HEK293 (cell line): Measurements from ENCODE around the gene OAT.

ENCODE experiments used
- GLI4 ChIP-seq: fragments of 450-650 bp; formaldehyde crosslinking; IDR thresholded peaks from 2 replicates; pipeline ENCODE4 v1.5.1; 2016; ENCODE audit warnings: missing biosample characterization, missing genetic modification characterization
- GLIS2 ChIP-seq: fragments of 450-650 bp; formaldehyde crosslinking; IDR thresholded peaks from 2 replicates; pipeline ENCODE4 v1.5.1; 2016; ENCODE audit warnings: missing biosample characterization, missing genetic modification characterization
- KLF16 ChIP-seq: fragments of 450-650 bp; formaldehyde crosslinking; IDR thresholded peaks from 2 replicates; pipeline ENCODE4 v1.5.1; 2017; ENCODE audit warnings: missing biosample characterization, missing genetic modification characterization
- KLF17 ChIP-seq: fragments of 450-650 bp; formaldehyde crosslinking; IDR thresholded peaks from 2 replicates; pipeline ENCODE4 v1.5.1; 2016; ENCODE audit warnings: missing biosample characterization, missing genetic modification characterization
- KLF8 ChIP-seq: fragments of 450-650 bp; formaldehyde crosslinking; IDR thresholded peaks from 2 replicates; pipeline ENCODE4 v1.5.1; 2016; ENCODE audit warnings: missing biosample characterization, missing genetic modification characterization
- KLF9 ChIP-seq: fragments of 450-650 bp; formaldehyde crosslinking; IDR thresholded peaks from 2 replicates; pipeline ENCODE4 v1.5.1; 2016; ENCODE audit warnings: missing biosample characterization, missing genetic modification characterization, low read depth
- SCRT1 ChIP-seq: fragments of 450-650 bp; formaldehyde crosslinking; IDR thresholded peaks from 2 replicates; pipeline ENCODE4 v1.5.1; 2016; ENCODE audit warnings: missing biosample characterization, missing genetic modification characterization, borderline replicate concordance
- TCF7L2 ChIP-seq: IDR thresholded peaks from 2 replicates; pipeline ENCODE4 v1.6.1; 2011; ENCODE audit warnings: low read depth, mild to moderate bottlenecking, inconsistent platforms, low read length, moderate library complexity, borderline replicate concordance
- ZBTB11 ChIP-seq: fragments of 450-650 bp; formaldehyde crosslinking; conservative IDR thresholded peaks from 2 replicates; pipeline ENCODE4 v1.5.1; 2016; ENCODE audit warnings: low read depth, missing biosample characterization, missing genetic modification characterization
- ZFHX2 ChIP-seq: fragments of 450-650 bp; formaldehyde crosslinking; conservative IDR thresholded peaks from 2 replicates; pipeline ENCODE4 v1.5.1; 2016; ENCODE audit warnings: missing biosample characterization, missing genetic modification characterization
- ZNF114 ChIP-seq: fragments of 450-650 bp; formaldehyde crosslinking; IDR thresholded peaks from 2 replicates; pipeline ENCODE4 v1.5.0; 2017; ENCODE audit warnings: missing biosample characterization, missing genetic modification characterization
- ZNF132 ChIP-seq: fragments of 450-650 bp; formaldehyde crosslinking; IDR thresholded peaks from 2 replicates; pipeline ENCODE4 v1.5.1; 2017; ENCODE audit warnings: missing biosample characterization, missing genetic modification characterization, borderline replicate concordance
- ZNF169 ChIP-seq: fragments of 450-650 bp; formaldehyde crosslinking; IDR thresholded peaks from 2 replicates; pipeline ENCODE4 v1.5.1; 2016; ENCODE audit warnings: missing biosample characterization, missing genetic modification characterization
- ZNF184 ChIP-seq: fragments of 450-650 bp; IDR thresholded peaks from 2 replicates; pipeline ENCODE4 v1.5.1; 2018; ENCODE audit warnings: missing biosample characterization, mild to moderate bottlenecking, missing genetic modification characterization
- ZNF202 ChIP-seq: fragments of 450-650 bp; formaldehyde crosslinking; IDR thresholded peaks from 2 replicates; pipeline ENCODE4 v1.5.1; 2016; ENCODE audit warnings: missing biosample characterization, missing genetic modification characterization, borderline replicate concordance
- ZNF214 ChIP-seq: fragments of 450-650 bp; formaldehyde crosslinking; IDR thresholded peaks from 2 replicates; pipeline ENCODE4 v1.5.1; 2017; ENCODE audit warnings: missing biosample characterization, mild to moderate bottlenecking, missing genetic modification characterization, borderline replicate concordance
- ZNF24 ChIP-seq: fragments of 450-650 bp; formaldehyde crosslinking; IDR thresholded peaks from 2 replicates; pipeline ENCODE4 v1.5.1; 2016; ENCODE audit warnings: missing biosample characterization, missing genetic modification characterization
- ZNF302 ChIP-seq: fragments of 450-650 bp; formaldehyde crosslinking; IDR thresholded peaks from 2 replicates; pipeline ENCODE4 v1.5.1; 2016; ENCODE audit warnings: missing biosample characterization, missing genetic modification characterization, low read depth
- ZNF426 ChIP-seq: fragments of 450-650 bp; formaldehyde crosslinking; IDR thresholded peaks from 2 replicates; pipeline ENCODE4 v1.5.1; 2017; ENCODE audit warnings: missing biosample characterization, missing genetic modification characterization, mild to moderate bottlenecking, inconsistent platforms, moderate library complexity
- ZNF501 ChIP-seq: fragments of 450-650 bp; formaldehyde crosslinking; IDR thresholded peaks from 2 replicates; pipeline ENCODE4 v1.5.1; 2016; ENCODE audit warnings: missing biosample characterization, missing genetic modification characterization
- ZNF544 ChIP-seq: fragments of 450-650 bp; formaldehyde crosslinking; IDR thresholded peaks from 2 replicates; pipeline ENCODE4 v1.5.0; 2017; ENCODE audit warnings: missing biosample characterization, missing genetic modification characterization
- ZNF747 ChIP-seq: fragments of 450-650 bp; formaldehyde crosslinking; IDR thresholded peaks from 2 replicates; pipeline ENCODE4 v1.5.1; 2016; ENCODE audit warnings: missing biosample characterization, missing genetic modification characterization
- ZNF768 ChIP-seq: fragments of 450-650 bp; formaldehyde crosslinking; IDR thresholded peaks from 2 replicates; pipeline ENCODE4 v1.5.1; 2018; ENCODE audit warnings: missing biosample characterization, mild to moderate bottlenecking, missing genetic modification characterization
- ZNF776 ChIP-seq: fragments of 450-650 bp; formaldehyde crosslinking; IDR thresholded peaks from 2 replicates; pipeline ENCODE4 v1.5.0; 2017; ENCODE audit warnings: missing biosample characterization, missing genetic modification characterization, borderline replicate concordance
- ZNF792 ChIP-seq: fragments of 450-650 bp; formaldehyde crosslinking; IDR thresholded peaks from 2 replicates; pipeline ENCODE4 v1.5.1; 2016; ENCODE audit warnings: missing biosample characterization, missing genetic modification characterization
- ZNF837 ChIP-seq: fragments of 450-650 bp; formaldehyde crosslinking; IDR thresholded peaks from 2 replicates; pipeline ENCODE4 v1.5.1; 2016; ENCODE audit warnings: missing biosample characterization, missing genetic modification characterization
- TF ChIP-seq, protein P1 (sequence below): fragments of 450-650 bp; formaldehyde crosslinking; IDR thresholded peaks from 2 replicates; pipeline ENCODE4; 2016; ENCODE audit warnings: missing biosample characterization, missing genetic modification characterization
- TF ChIP-seq, protein P2 (sequence below): sonication (generic); formaldehyde crosslinking; IDR thresholded peaks from 2 replicates; pipeline ENCODE4 v1.8.1; 2022; ENCODE audit warnings: mild to moderate bottlenecking, moderate library complexity, missing genetic modification reagents

OAT gene

DNA sequence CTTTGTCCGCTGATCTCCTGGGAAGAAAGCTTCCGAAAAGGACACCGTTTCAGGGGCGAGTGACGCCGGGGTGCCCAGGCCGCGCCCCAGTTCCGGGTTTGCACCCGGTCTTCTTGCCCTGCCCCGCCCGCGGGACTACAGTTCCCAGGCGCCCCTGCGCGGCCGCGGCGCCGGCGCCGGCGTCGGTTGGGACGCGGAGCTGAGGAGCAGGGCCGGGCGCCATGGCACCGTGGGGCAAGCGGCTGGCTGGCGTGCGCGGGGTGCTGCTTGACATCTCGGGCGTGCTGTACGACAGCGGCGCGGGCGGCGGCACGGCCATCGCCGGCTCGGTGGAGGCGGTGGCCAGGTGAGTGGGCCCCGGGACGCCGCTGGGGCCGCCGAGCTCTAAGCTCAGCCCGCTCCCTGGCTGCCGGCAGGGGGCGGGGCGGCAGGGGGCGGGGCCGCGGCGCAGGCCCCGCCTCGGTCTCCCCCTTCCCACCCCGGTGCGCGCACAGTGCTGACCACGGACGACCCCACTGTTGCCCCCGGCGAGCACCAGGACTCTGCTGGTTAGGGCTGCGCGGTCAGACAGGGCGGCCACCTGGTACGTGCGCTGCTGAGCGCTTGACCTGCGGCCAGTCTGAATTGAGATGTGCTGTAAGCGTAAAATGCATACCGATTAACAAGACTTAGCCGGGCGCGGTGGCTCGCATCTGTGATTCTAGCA, 43.1 kb upstream of the OAT start, which contains the start of gene LHPP (continued):
- TF ChIP-seq SCRT1 (tag by site-specific recombination) (no peak), ZFHX2 (tag by site-specific recombination) (peak; percentile 35; the same call in 1 of the 2 replicates), ZNF114 (no peak), KLF8 (tag by site-specific recombination) (no peak), GLIS2 (tag by site-specific recombination) (peak; percentile 86), ZNF501 (tag by site-specific recombination) (no peak), ZNF169 (no peak), GLI4 (no peak), KLF9 (peak; percentile 79), ZNF202 (tag by site-specific recombination) (no peak), ZNF776 (tag by site-specific recombination) (no peak), KLF17 (tag by site-specific recombination) (no peak), ZNF837 (tag by site-specific recombination) (no peak), ZNF214 (tag by site-specific recombination) (no peak), ZNF184 (tag by site-specific recombination) (0 out of 2 replicates have a peak, but pooled peaks have one; percentile 50), ZNF426 (tag by site-specific recombination) (no peak), ZNF544 (tag by site-specific recombination) (no peak), ZNF792 (tag by site-specific recombination) (no peak), ZBTB11 (tag by site-specific recombination) (peak; percentile 39; the same call in 1 of the 2 replicates), ZNF302 (no peak), ZNF747 (tag by site-specific recombination) (no peak), ZNF24 (tag by site-specific recombination) (no peak), TCF7L2 (no peak), ZNF768 (tag by site-specific recombination) (no peak), KLF16 (no peak), ZNF132 (tag by site-specific recombination) (no peak)
- TF ChIP-seq, protein P1, sequence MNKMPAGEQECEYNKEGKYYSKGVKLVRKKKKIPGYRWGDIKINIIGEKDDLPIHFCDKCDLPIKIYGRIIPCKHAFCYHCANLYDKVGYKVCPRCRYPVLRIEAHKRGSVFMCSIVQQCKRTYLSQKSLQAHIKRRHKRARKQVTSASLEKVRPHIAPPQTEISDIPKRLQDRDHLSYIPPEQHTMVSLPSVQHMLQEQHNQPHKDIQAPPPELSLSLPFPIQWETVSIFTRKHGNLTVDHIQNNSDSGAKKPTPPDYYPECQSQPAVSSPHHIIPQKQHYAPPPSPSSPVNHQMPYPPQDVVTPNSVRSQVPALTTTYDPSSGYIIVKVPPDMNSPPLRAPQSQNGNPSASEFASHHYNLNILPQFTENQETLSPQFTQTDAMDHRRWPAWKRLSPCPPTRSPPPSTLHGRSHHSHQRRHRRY (tag by site-specific recombination) = no peak
- TF ChIP-seq, protein P2, sequence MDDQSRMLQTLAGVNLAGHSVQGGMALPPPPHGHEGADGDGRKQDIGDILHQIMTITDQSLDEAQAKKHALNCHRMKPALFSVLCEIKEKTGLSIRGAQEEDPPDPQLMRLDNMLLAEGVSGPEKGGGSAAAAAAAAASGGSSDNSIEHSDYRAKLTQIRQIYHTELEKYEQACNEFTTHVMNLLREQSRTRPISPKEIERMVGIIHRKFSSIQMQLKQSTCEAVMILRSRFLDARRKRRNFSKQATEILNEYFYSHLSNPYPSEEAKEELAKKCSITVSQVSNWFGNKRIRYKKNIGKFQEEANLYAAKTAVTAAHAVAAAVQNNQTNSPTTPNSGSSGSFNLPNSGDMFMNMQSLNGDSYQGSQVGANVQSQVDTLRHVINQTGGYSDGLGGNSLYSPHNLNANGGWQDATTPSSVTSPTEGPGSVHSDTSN (CRISPR knock-in tag) = peak; percentile 74; the same call in 1 of the 2 replicates
